ENCODE measurements around the gene ZNF439. TPM values are rescaled to one million over a fixed set of nuclear protein-coding genes. Genes with fewer than 3 reads are reported as not detected.
A peak's percentile ranks its signal among the peaks of the same experiment; 100 is the strongest.
"Not testable (repeated sequence)": the region's sequence is repeated elsewhere in the genome, so short reads cannot be mapped to it uniquely, and the experiment has no call there.

The ZNF439 gene
- total RNA-seq (2012; rRNA removed) = 0.66 and 2.0 TPM in 2 replicates

- no peaks in the 10 kb centered on the region for H3K9me3 ChIP-seq (replicated peaks; ENCODE audit: low read length)
- no peaks in the 10 kb centered on the region for H3K27me3 ChIP-seq (ENCODE audit: control insufficient read depth, insufficient read depth, low read length)
- H3K36me3 ChIP-seq (ENCODE audit: insufficient read depth, low read length) = no peaks in the 10 kb centered on the region
- H3K9ac ChIP-seq (ENCODE audit: low read depth, low read length) = peak within 1 kb of the TSS; percentile 69
- H3K4me1 ChIP-seq (ENCODE audit: control insufficient read depth, insufficient read depth, low read length) = peaks cover 10% of the 10 kb centered on the region
- H3K4me2 ChIP-seq (ENCODE audit: low read length) = peak within 1 kb of the TSS; percentile 83
- H3K4me3 ChIP-seq (ENCODE audit: low read length) = peak within 1 kb of the TSS; percentile 80
These were observed at the start of gene ZNF439 for GRCh38 chr19:11848594-11849469. ZNF439 (plus strand) TSS chr19:11848726; CDS start chr19:11848868, 142 bp downstream.

DNA sequence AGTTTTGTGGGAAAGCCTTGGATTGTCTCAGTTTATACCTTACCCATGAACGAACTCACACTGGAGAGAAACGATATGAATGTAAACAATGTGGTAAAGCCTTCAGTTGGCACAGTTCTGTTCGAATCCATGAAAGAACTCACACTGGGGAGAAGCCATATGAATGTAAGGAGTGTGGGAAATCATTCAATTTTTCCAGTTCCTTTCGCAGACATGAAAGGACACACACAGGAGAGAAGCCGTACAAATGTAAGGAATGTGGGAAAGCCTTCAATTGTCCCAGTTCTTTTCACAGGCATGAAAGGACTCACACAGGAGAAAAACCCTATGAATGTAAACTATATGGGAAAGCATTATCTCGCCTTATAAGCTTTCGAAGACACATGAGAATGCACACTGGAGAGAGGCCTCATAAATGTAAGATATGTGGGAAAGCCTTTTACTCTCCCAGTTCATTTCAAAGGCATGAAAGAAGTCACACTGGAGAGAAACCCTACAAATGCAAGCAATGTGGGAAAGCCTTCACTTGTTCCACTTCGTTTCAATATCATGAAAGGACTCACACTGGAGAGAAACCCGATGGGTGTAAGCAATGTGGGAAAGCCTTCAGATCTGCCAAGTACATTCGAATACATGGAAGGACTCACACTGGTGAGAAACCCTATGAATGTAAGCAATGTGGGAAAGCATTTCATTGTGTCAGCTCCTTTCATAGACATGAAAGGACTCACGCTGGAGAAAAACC is 42.0 kb upstream of the ZNF439 start:
- H3K4me2 ChIP-seq (ENCODE audit: low read length) = no peak overlapping the region
- H3K9me3 ChIP-seq (replicated peaks; ENCODE audit: low read length) = peaks cover 28% of the 10 kb centered on the region
- no peaks in the 10 kb centered on the region for H3K4me1 ChIP-seq (ENCODE audit: control insufficient read depth, insufficient read depth, low read length)
- no peak overlapping the region for H3K9ac ChIP-seq (ENCODE audit: low read depth, low read length)
- no peak overlapping the region for H3K4me3 ChIP-seq (ENCODE audit: low read length)
- H3K27me3 ChIP-seq (ENCODE audit: control insufficient read depth, insufficient read depth, low read length) = no peaks in the 10 kb centered on the region
- H3K36me3 ChIP-seq (ENCODE audit: insufficient read depth, low read length) = peaks cover 21% of the 10 kb centered on the region

DNA sequence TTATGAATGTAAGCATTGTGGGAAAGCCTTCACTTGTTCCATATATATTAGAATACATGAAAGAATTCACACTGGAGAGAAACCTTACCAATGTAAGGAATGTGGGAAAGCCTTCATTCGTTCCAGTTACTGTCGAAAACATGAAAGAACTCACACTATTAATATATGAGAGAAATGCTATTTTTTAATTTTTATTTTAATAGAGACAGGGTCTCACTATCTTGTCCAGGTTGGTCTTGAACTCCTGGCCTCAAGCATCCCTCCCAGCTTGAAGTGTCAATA is 41.5 kb upstream of the ZNF439 start:
- Histone ChIP-seq H3K36me3 (ENCODE audit: insufficient read depth, low read length) (peaks cover 21% of the 10 kb centered on the region), H3K4me1 (ENCODE audit: control insufficient read depth, insufficient read depth, low read length) (no peaks in the 10 kb centered on the region), H3K4me3 (ENCODE audit: low read length) (no peak overlapping the region), H3K9ac (ENCODE audit: low read depth, low read length) (no peak overlapping the region), H3K9me3 (replicated peaks; ENCODE audit: low read length) (peaks cover 28% of the 10 kb centered on the region), H3K27me3 (ENCODE audit: control insufficient read depth, insufficient read depth, low read length) (no peaks in the 10 kb centered on the region), H3K4me2 (ENCODE audit: low read length) (no peak overlapping the region)

DNA sequence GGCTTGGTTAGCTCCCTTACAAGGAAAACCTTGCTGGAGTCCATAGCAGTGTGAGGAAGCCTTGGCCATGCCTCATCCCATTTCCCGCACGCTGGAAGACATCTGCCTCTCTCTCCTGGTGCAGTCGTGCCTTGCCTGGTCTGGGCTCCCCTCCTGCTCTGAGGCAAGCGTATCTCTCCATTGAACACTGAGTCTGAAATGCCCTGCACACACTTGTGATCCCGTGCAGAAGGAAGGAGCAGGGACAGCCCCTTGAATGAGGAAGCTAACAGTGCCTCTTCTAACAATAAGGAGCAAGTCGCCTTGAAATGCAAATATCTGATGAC is 34.9 kb upstream of the ZNF439 start:
- no peak overlapping the region for H3K9ac ChIP-seq (ENCODE audit: low read depth, low read length)
- H3K27me3 ChIP-seq (ENCODE audit: control insufficient read depth, insufficient read depth, low read length) = no peaks in the 10 kb centered on the region
- H3K4me3 ChIP-seq (ENCODE audit: low read length) = peak overlapping the region; percentile 92
- H3K36me3 ChIP-seq (ENCODE audit: insufficient read depth, low read length) = no peaks in the 10 kb centered on the region
- H3K9me3 ChIP-seq (replicated peaks; ENCODE audit: low read length) = no peaks in the 10 kb centered on the region
- H3K4me2 ChIP-seq (ENCODE audit: low read length) = peak overlapping the region; percentile 90
- H3K4me1 ChIP-seq (ENCODE audit: control insufficient read depth, insufficient read depth, low read length) = peaks cover 5% of the 10 kb centered on the region

DNA sequence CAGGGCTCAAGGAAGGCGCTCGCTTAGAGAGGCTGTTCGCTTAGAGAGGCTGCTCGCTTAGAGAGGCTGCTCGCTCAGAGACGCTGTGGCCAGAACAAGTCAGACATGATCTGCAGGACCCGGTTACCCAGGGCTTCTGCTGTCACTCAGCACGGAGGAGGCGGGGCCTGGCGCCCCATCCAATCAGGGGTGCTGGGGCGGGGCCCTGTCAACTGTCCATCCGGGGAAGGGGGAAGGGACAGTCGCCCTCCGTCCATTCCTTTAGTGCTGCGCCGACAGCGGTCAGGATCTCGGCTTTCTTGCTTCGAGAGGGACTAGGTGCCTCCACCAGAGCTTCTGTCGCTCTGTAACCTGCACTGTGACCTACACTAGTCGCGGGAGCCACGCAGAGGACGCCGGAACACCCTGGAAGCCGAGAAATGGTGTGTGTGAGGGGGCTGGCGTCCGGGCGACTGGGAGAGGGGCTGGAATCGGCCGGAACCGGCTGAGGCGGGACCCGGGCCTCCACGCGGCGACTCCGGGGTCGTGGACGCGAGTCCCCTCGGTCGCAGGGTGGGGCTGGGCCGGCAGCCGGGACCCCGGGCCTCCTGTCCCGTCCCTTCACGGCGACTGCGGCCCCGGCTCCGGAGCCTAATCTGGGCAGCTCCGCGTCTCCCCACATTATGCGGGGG is 34.4 kb upstream of the ZNF439 start, which contains the start of gene ZNF440:
Gene ZNF440, plus strand, starts transcription at position 245 of the 671 bp plus-strand sequence. Its CDS starts 175 bp downstream, at position 420.
- Histone ChIP-seq H3K36me3 (ENCODE audit: insufficient read depth, low read length) (no peaks in the 10 kb centered on the region), H3K4me2 (ENCODE audit: low read length) (peak within 1 kb of the TSS; percentile 90), H3K27me3 (ENCODE audit: control insufficient read depth, insufficient read depth, low read length) (no peaks in the 10 kb centered on the region), H3K4me3 (ENCODE audit: low read length) (peak within 1 kb of the TSS; percentile 92), H3K4me1 (ENCODE audit: control insufficient read depth, insufficient read depth, low read length) (peaks cover 5% of the 10 kb centered on the region), H3K9me3 (replicated peaks; ENCODE audit: low read length) (no peaks in the 10 kb centered on the region), H3K9ac (ENCODE audit: low read depth, low read length) (peak within 1 kb of the TSS; percentile 84)

DNA sequence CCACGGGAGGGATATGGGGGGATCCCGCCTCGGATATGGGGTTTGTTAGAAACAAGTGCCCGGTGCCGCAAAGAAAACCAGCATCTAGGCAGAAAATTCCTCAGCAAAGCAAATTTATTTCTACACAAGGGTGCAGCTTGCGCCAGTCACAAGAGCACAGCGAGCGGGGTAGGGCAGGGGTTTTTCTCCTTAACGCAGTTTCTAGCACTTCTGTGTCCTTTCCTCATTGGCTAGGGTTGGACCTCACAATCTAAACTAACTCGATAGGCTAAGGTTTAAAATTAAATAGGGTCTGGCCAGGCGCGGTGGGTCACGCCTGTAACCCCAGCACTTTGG is 33.9 kb upstream of the ZNF439 start:
- peak overlapping the region; percentile 92 for H3K4me3 ChIP-seq (ENCODE audit: low read length)
- no peaks in the 10 kb centered on the region for H3K36me3 ChIP-seq (ENCODE audit: insufficient read depth, low read length)
- H3K27me3 ChIP-seq (ENCODE audit: control insufficient read depth, insufficient read depth, low read length) = no peaks in the 10 kb centered on the region

DNA sequence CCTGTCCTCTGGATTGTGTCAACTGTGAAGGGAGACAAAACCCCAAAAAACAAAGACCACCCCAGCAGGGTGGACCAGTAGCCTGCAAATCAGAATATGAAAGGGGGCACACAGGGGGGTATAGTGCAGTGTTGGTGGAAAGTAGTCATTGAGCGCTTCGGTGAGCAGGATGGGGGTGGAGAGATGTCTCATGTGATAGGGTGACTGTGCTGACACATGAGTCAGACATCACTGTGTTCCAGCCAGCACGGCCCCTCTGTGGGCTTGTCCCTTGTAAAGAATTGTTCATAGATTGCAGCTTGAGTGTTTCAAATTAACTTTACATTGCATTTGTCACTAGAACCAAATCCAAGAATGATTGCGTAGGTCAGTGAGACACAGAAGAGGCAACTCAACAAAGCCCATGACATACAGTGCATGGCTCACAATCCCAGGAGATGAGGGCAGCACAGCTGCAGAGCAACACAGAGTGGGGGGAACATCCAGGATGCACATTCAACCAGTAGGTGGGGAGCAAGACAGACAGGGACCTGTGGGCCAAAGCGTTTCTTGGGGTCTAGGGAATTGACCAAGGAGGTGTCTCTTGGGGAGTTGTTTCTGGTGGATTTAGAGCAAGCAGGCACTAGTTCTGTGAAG is 26.9 kb upstream of the ZNF439 start:
- no peak overlapping the region for H3K4me2 ChIP-seq (ENCODE audit: low read length)
- H3K36me3 ChIP-seq (ENCODE audit: insufficient read depth, low read length) = no peaks in the 10 kb centered on the region
- H3K9me3 ChIP-seq (replicated peaks; ENCODE audit: low read length) = no peaks in the 10 kb centered on the region
- peaks cover 9% of the 10 kb centered on the region for H3K4me1 ChIP-seq (ENCODE audit: control insufficient read depth, insufficient read depth, low read length)
- H3K9ac ChIP-seq (ENCODE audit: low read depth, low read length) = no peak overlapping the region
- H3K4me3 ChIP-seq (ENCODE audit: low read length) = no peak overlapping the region
- H3K27me3 ChIP-seq (ENCODE audit: control insufficient read depth, insufficient read depth, low read length) = no peaks in the 10 kb centered on the region

More for the DNA sequence above, 33.9 kb upstream of the ZNF439 start:
- Histone ChIP-seq H3K9me3 (replicated peaks; ENCODE audit: low read length) (no peaks in the 10 kb centered on the region), H3K4me2 (ENCODE audit: low read length) (peak overlapping the region; percentile 90), H3K4me1 (ENCODE audit: control insufficient read depth, insufficient read depth, low read length) (peaks cover 5% of the 10 kb centered on the region), H3K9ac (ENCODE audit: low read depth, low read length) (peak overlapping the region; percentile 84)

DNA sequence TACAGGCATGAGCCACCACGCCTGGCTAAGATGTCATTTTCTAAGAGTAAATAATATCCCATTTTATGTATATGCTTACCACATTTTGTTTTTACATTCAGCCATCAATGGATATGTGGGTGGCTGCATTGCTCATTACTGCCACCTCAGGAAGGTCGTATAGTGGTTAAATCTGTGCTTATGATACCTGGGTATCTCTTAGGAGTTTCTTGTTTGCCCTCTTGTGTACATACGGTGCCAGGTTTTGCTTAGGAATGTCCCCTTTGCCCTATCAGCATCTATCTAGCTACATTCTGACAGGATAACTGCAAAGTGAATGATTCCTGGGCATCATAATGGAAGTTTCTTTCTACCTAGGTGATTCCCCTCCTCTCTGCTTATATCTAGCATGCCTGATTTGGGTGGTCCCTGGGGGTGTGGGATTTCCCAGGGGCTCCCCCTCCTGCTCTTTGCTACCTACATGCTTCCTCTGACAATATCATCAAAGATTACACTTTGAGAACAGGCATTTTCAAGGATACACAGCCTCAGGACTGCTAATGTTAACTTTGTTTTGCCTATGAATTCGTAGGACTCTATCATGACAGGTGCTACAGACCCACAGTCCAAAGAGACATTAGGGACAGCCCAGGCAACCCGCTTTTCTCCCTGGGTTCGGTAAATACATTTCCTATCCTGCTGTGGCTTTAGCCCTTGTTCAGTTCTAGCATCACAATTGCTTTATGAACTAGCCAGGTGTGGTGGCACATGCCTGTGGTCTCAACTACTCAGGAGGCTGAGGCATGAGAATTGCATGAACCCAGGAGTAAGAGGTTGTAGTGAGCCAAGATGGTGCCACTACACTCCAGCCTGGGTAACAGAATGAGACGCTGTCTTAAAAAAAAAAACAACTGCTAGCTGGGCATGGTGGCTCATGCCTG is 19.3 kb upstream of the ZNF439 start:
- H3K4me2 ChIP-seq (ENCODE audit: low read length); H3K4me3 ChIP-seq (ENCODE audit: low read length); H3K27me3 ChIP-seq (ENCODE audit: control insufficient read depth, insufficient read depth, low read length); H3K9ac ChIP-seq (ENCODE audit: low read depth, low read length); H3K4me1 ChIP-seq (ENCODE audit: control insufficient read depth, insufficient read depth, low read length): not testable (repeated sequence)
- peaks cover 28% of the 10 kb centered on the region for H3K9me3 ChIP-seq (replicated peaks; ENCODE audit: low read length)
- peaks cover 32% of the 10 kb centered on the region for H3K36me3 ChIP-seq (ENCODE audit: insufficient read depth, low read length)

- Histone ChIP-seq H3K4me1 (ENCODE audit: control insufficient read depth, insufficient read depth, low read length) (no peaks in the 10 kb centered on the region), H3K9me3 (replicated peaks; ENCODE audit: low read length) (peaks cover 30% of the 10 kb centered on the region), H3K4me3 (ENCODE audit: low read length) (no peak overlapping the region), H3K4me2 (ENCODE audit: low read length) (no peak overlapping the region), H3K9ac (ENCODE audit: low read depth, low read length) (no peak overlapping the region), H3K27me3 (ENCODE audit: control insufficient read depth, insufficient read depth, low read length) (no peaks in the 10 kb centered on the region), H3K36me3 (ENCODE audit: insufficient read depth, low read length) (peaks cover 34% of the 10 kb centered on the region)
These were observed 16.1 kb upstream of the ZNF439 start for GRCh38 chr19:11832253-11832912.

DNA sequence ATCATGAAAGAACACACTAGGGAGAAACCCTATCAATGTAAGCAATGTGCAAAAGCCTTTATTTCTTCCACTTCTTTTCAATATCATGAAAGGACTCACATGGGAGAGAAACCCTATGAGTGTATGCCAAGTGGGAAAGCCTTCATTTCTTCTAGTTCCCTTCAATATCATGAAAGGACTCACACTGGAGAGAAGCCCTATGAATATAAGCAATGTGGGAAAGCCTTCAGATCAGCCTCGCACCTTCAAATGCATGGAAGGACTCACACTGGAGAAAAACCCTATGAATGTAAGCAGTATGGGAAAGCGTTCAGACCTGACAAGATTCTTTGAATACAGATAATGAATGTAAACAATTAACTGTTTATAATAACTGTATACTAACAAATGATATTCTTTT is 15.0 kb upstream of the ZNF439 start:
- H3K9ac ChIP-seq (ENCODE audit: low read depth, low read length) = no peak overlapping the region

More for the DNA sequence above, 15.0 kb upstream of the ZNF439 start:
- H3K4me1 ChIP-seq (ENCODE audit: control insufficient read depth, insufficient read depth, low read length) = no peaks in the 10 kb centered on the region
- no peak overlapping the region for H3K4me3 ChIP-seq (ENCODE audit: low read length)
- peaks cover 34% of the 10 kb centered on the region for H3K36me3 ChIP-seq (ENCODE audit: insufficient read depth, low read length)
- H3K27me3 ChIP-seq (ENCODE audit: control insufficient read depth, insufficient read depth, low read length) = no peaks in the 10 kb centered on the region
- no peak overlapping the region for H3K4me2 ChIP-seq (ENCODE audit: low read length)
- H3K9me3 ChIP-seq (replicated peaks; ENCODE audit: low read length) = peaks cover 30% of the 10 kb centered on the region

All from skeletal muscle satellite cell (primary cell).